Stimulated activated CD8-positive, alpha-beta memory T cell treated with anti-CD3 and anti-CD28 coated beads, Interleukin-12 subunit alpha, Interleukin-12 subunit beta, amount 100 ng/mL, for 24 hours (primary cell): ENCODE measurements around the gene ZNF653.
A peak's percentile ranks its signal among the peaks of the same experiment; 100 is the strongest.
"Not testable (repeated sequence)": the region's sequence is repeated elsewhere in the genome, so short reads cannot be mapped to it uniquely, and the experiment has no call there.

Experiments
- DNase-seq: peaks from one replicate; pipeline ENCODE4 v3.0.0-alpha.2; 2020; ENCODE audit errors: extremely low read depth

ZNF653 gene

GRCh38 chr19:11456659-11457058 is 49.0 kb downstream of the ZNF653 start:
- no peak for DNase-seq

- DNase-seq = not testable (repeated sequence)
Measured at GRCh38 chr19:11455233-11455554, 50.4 kb downstream of the ZNF653 start.

GRCh38 chr19:11453468-11454341 is 51.9 kb downstream of the ZNF653 start:
- DNase-seq = no peak

- DNase-seq = no peak
Measured at GRCh38 chr19:11452620-11453310, 52.9 kb downstream of the ZNF653 start.

DNA sequence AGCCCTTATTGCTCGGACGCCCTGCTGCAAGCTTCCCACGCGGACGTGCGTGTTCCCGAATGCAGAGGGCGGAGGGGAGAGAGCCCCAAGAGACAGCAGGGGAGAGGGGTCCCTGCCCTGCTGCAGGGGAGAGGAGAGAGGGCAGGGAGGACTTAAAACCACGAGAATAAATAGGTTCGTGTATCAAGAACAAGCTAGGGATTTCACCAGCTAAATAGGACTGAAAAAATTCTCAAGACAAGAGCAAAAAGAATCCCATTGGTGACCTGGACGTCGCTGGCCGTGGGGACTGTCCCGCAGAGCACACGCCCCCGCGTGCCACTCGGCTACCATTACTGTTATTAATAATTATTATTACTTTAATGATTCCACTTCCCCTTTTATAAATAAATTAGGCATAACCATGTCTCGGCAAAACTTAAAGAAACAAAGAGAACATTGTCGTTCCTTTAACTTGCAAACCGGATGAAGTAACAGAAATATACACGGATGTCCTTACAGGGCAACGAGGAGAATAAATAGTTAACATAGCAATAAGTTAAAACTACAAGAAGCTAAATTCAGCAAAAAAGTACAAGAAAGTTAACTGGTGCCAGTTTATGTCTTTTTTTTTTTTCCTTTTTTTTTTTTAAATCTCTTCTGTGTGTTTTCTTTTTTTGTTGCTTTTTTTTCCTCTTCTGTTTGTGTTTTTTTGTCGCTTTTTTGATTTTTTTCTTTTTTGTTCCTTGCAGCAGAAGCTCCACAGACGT is 53.6 kb downstream of the ZNF653 start:
- no peak for DNase-seq

DNA sequence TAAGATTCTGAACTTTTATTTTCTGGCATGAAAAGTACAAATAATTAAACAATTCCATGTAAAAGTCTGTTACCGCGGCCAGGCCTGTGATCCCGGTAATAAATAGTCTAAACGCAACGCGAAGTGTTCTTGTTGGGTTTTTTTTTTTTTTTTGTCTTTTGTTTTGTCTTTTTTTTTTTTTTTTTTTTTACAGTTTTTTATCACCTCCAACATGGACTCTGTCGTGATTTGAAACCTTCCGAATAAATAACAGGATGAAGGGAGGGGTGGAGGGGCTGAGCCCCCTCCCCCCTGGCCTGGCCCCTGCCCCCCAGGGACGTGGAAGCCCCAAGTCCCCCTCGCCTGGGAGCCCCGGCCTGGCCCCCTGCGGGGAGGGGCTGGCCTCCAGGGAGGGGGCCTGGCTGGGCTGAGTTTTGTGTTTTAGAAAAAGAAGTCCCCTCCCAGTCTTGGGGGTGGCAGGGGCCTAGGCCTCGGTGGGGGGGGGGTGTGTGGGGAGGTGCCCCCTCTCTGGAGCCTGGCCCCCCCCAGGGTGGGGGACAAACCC is 54.2 kb downstream of the ZNF653 start:
- DNase-seq = no peak

GRCh38 chr19:11450570-11451326 is 54.9 kb downstream of the ZNF653 start:
- no peak for DNase-seq

DNA sequence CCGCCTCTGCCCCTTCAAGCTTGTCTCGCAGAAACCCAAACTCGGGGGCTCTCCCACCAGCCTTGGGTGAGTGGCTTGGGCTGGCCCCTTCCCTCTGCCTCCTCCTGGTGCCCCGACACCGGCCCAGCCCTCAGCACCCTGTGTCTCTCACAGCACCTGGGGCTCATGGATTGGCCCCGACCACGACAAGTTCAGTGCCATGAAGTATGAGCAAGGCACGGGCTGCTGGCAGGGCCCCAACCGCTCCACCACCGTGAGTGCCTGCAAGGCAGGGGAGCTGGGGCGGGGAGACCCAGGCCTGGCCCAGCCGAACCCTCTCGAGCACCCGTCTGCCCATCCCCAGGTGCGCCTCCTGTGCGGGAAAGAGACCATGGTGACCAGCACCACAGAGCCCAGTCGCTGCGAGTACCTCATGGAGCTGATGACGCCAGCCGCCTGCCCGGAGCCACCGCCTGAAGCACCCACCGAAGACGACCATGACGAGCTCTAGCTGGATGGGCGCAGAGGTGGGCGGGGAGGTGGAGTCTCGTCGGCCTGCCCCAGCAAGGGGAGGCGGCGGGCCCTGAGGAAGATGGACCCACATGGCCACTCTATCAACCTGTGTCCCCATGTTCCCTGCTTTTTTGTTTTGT is 56.6 kb downstream of the ZNF653 start:
- no peak for DNase-seq

GRCh38 chr19:11448410-11448809 is 57.2 kb downstream of the ZNF653 start:
- DNase-seq = no peak

DNA sequence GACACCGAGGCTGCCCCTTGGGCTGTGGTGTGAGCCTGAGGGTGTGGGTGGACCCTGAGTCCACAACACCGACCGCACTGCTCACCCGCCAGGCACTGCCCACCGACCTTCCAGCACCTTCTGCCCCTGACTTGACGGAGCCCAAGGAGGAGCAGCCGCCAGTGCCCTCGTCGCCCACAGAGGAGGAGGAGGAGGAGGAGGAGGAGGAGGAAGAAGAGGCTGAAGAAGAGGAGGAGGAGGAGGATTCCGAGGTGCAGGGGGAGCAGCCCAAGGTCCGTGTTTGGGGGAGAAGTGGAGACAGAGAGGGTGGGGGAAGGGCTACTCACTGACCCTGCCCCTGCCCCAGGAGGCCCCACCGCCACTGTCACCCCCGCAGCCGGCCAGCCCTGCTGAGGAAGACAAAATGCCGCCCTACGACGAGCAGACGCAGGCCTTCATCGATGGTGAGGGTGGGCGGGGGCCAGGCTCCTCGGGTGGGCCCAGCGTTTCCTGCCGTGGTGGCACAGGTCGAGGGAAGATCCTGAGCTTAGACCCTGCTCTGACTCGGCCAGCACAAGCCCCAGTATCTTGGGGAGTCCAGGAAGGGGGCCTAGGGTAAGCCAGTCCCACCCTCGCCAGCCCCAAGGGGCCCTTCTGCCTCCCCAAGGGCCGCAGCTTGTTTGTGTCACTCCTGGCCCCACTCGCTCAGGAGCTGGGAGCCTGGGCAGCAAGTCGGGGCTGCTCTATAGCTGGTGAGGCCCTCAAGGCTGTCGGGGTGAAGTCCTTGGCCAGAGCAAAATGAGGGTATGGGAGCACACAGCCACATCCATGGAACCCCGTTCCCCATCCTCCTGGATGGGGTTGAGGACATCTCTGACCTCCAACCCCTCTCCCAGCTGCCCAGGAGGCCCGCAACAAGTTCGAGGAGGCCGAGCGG is 58.0 kb downstream of the ZNF653 start:
- DNase-seq = no peak

DNA sequence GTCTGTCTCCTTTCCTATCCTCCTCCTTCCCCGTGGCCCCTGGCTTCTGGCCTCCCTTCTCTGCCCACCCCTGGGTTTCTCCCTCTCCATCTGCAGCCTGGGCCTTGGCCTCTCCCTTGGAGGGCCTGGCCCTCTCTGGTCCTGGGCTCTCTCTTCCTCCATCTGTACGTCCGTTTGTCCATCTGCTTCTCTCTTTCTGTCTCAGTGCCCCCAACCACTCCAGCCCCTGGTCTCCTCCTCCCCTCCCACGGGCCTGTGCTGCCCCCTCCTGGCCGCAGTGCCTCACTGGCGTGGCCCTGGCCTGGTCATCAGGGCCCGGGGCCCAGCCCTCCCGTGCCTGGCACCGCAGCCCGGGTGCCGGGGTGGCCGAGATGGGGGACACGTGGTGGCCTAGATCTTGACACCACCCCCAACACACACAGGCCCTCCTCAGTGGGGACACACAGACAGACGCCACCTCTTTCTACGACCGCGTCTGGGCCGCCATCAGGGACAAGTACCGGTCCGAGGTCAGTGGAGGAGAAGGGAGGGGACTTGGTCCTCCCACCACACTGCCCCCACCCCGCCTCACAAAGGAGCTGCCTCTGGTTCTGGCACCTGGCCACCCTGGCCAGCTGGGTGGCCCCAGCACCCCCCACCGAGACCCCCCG is 58.9 kb downstream of the ZNF653 start:
- DNase-seq = no peak

DNA sequence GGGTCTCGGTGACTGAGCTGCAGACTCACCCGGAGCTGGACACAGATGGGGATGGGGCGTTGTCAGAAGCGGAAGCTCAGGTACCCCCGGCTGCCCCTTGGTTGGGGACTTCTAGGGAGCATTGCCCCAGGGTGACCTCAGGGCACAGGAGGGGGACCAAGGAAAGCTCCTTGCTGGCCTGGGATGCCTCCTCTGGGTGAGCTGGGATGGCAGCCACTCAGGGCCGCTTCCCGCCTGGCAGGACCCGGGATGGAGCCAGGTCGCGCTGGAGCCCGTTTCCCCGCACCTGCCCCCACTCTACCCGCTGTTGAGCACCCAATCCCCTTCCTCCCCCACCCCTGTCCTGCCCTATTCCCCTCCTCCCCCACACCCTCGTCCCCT is 59.4 kb downstream of the ZNF653 start:
- no peak for DNase-seq

DNA sequence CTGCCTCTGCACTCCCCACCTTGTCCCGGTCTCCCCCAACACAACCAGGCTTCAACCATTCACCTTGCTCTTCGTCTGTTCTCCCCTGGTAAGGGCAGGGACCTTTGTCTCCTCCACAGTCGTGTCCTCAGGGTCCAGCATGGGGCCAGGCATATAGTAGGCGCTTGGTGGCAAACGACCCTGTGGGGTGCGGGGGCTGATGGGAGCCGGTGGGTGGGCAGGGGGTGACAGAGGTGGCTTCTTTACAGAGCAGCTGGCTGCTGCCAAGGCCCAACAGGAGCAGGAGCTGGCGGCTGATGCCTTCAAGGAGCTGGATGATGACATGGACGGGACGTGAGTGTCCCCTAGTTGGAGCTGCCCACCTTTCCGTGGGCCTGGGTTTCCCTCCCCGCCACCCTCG is 60.5 kb downstream of the ZNF653 start:
- no peak for DNase-seq

GRCh38 chr19:11444059-11444458 is 61.6 kb downstream of the ZNF653 start:
- DNase-seq = no peak

DNA sequence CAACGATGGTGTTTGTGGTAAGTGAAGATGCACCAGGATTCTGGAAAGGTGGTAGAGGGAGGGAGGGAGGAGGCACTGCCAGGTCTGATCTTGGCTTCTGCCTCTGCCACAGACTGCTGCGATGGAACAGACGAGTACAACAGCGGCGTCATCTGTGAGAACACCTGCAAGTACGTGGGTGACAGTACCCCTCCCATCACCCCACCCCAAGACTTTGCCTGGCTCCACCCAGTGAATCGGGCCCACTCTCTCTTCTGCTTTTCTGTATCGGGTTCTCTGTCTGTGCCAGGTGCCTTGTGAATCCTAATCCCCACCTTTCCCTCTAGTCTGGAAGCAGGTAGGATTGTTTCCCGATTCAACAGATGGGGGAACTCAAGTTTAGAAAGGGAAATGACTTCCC is 67.7 kb downstream of the ZNF653 start:
- no peak for DNase-seq

DNA sequence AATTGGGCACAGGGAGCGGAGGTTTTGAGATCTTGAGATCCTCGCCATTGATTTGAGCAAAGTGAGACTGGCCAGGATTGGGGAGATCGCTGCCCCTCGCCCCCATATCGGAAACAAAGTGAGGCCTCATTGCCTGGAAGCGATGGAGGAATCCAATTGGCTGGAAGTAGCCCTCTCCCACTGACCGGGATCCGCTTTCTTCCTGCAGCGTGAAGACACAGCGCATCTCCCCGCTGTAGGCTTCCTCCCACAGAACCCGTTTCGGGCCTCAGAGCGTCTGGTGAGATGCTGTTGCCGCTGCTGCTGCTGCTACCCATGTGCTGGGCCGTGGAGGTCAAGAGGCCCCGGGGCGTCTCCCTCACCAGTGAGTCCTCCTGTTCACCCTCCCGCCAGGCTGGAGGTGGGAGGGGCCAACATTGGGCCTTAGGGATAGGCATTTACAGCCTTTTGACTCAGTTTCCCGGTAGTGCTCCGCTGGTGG is 69.8 kb downstream of the ZNF653 start:
- no peak for DNase-seq

DNA sequence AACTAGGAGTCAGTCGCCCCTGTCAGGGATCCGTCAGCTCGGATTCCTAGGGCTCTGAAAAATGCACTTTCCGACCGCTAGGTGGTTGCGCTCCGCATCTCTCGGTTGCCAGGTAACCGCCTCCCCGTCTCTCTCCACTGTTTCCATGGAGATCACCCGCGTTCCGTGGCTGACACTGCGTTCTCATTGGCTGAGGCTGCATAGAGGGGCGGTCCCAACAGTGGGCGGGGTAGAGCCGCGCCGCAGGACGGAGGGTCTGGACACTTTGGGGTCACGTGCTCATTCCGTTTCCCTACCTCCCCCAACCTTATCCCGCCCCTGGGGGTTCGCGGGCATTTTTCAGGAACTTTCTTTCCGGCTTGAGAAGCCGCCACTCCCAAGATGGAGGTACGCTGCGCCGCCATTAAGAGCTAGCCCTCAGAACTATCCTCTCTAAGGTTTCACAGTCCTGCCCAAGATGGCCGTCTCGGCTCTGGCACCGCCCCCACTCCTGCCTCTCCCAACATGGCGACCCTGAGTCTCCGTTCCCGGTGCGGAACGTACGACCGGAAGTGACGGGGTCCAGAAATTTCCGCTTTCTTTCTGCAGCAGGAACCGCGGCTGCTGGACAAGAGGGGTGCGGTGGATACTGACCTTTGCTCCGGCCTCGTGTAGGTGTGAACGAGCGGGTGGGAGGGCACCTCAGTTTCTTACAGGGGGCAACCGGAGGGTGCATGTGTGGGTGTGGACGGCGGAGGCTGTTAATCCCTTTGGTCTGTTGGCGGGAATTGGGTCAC is 70.4 kb downstream of the ZNF653 start, which contains the start of the genes ODAD3 and PRKCSH:
Gene ODAD3 (minus strand): TSS at position 65 of the 776 bp plus-strand sequence. CDS start 105 bp downstream, outside the sequence.
Gene PRKCSH (plus strand): TSS at position 579 of the 776 bp plus-strand sequence. CDS start 483 bp downstream, outside the sequence.
- DNase-seq = peak; percentile 97

DNA sequence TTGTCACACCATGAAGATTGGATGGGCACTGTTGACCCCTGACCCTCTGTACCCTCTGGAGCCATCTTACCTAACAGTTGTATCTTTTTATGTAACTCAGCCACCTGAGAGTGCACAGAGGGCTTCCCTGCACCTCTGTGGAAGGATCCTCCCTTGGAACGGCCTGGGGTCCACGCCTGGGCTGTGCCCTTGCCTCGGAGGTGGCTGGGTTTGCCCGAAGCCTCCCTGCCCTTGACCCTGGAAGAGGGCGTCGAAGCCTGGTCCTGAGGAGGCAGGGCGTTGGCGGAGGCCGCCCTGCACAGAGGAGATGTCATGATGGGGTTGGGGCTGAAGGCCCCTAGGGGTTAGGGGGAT is 71.0 kb downstream of the ZNF653 start:
- DNase-seq = no peak
